Neural progenitor cell (in vitro differentiated cells): Measurements from ENCODE around the gene SCRN1.

ENCODE experiments used
- CTCF ChIP-seq: fragments of 200-600 bp; sonication (generic); IDR thresholded peaks from 2 replicates; pipeline ENCODE4 v1.5.1; 2017; ENCODE audit warnings: antibody characterized with exemption, mild to moderate bottlenecking
- EZH2 ChIP-seq: fragments of 200-600 bp; sonication (generic); IDR thresholded peaks from 2 replicates; pipeline ENCODE4 v1.6.1; 2017; ENCODE audit warnings: antibody characterized with exemption, mild to moderate bottlenecking, moderate library complexity
- EZH2phosphoT487 ChIP-seq: fragments of 200-600 bp; sonication (generic); IDR thresholded peaks from 2 replicates; pipeline ENCODE4 v1.6.1; 2017; ENCODE audit warnings: antibody characterized with exemption

- no peak for TF ChIP-seq CTCF
- TF ChIP-seq EZH2phosphoT487, result no peak
- no peak for TF ChIP-seq EZH2
Measured at GRCh38 chr7:29924684-29925083, 64.9 kb downstream of the SCRN1 start.
